Activated T-helper 1 cell treated with anti-CD3 and anti-CD28 coated beads, Interleukin-12 subunit alpha, Interleukin-12 subunit beta, Interleukin-2, Interleukin-4 antibody, amounts not matched to agents 30 ng/mL and 10 ng/mL and 1 ng/mL, durations not matched to agents 14 hours and 24 hours and 36 hours (primary cell): ENCODE measurements around the gene SIAH1. TPM values are rescaled to one million over a fixed set of nuclear protein-coding genes. Genes with fewer than 3 reads are reported as not detected.
"Not testable (repeated sequence)": the region's sequence is repeated elsewhere in the genome, so short reads cannot be mapped to it uniquely, and the experiment has no call there.

Experiments used
- DNase-seq: peaks from one replicate; pipeline ENCODE4 v3.0.0; 2021; ENCODE audit warnings: low spot score
- H3K27ac Mint-ChIP-seq: one replicate; pipeline ENCODE4 v1.8.0; 2021; ENCODE audit warnings: mild to moderate bottlenecking, mixed read lengths
- H3K27me3 Mint-ChIP-seq: one replicate; pipeline ENCODE4 v1.8.0; 2022; ENCODE audit warnings: mild to moderate bottlenecking, moderate library complexity, mixed read lengths; ENCODE audit not compliant: insufficient read depth
- H3K36me3 Mint-ChIP-seq: one replicate; pipeline ENCODE4 v1.8.0; 2021; ENCODE audit warnings: low read depth, mixed read lengths
- H3K4me1 Mint-ChIP-seq: one replicate; pipeline ENCODE4 v1.8.0; 2021; ENCODE audit warnings: low read depth, mixed read lengths
- H3K4me3 Mint-ChIP-seq: one replicate; pipeline ENCODE4 v1.8.0; 2021; ENCODE audit warnings: mild to moderate bottlenecking, moderate library complexity, mixed read lengths
- H3K9me3 Mint-ChIP-seq: one replicate; pipeline ENCODE4 v1.8.0; 2021; ENCODE audit warnings: mixed read lengths
- intact Hi-C: fragments of 100-400 bp; cut with micrococcal nuclease; formaldehyde crosslinking; loops from one replicate; pipeline ENCODE4 v1.15.1; 2024
- total RNA-seq: library from RNA; stranded (reverse); gene quantifications from 2 replicates; pipeline ENCODE4 v1.2.3, GENCODE V29; 2022

The SIAH1 gene
- total RNA-seq = 15.6 and 16.8 TPM in 2 replicates

- H3K4me3 Mint-ChIP-seq = peak within 1 kb of the TSS; percentile 97
- intact Hi-C loops = loop anchor here (1.0 to 10.0 kb wide), 5 partner anchors 33 to 1555 kb away; partner anchors contain the start of genes C16orf87 and DNAJA2
- H3K27ac Mint-ChIP-seq = peak within 1 kb of the TSS; percentile 95
- no peaks in the 10 kb centered on the region for H3K9me3 Mint-ChIP-seq
- peaks cover 3% of the 10 kb centered on the region for H3K27me3 Mint-ChIP-seq
- peaks cover 3% of the 10 kb centered on the region for H3K36me3 Mint-ChIP-seq
- peaks cover 29% of the 10 kb centered on the region for H3K4me1 Mint-ChIP-seq
- peak; percentile 85 for DNase-seq
These were observed at the start of gene SIAH1 for GRCh38 chr16:48385253-48386150. SIAH1 (minus strand) TSS chr16:48385413; CDS start chr16:48362428, 22,985 bp downstream.

- Mint-ChIP-seq H3K27me3 (peaks cover 15% of the 10 kb centered on the region), H3K27ac (no peak overlapping the region), H3K36me3 (no peaks in the 10 kb centered on the region), H3K4me3 (no peak overlapping the region), H3K4me1 (peaks cover 10% of the 10 kb centered on the region), H3K9me3 (no peaks in the 10 kb centered on the region)
- DNase-seq = no peak
- intact Hi-C loops = no loop called here
These were observed 49.6 kb upstream of the SIAH1 start for GRCh38 chr16:48434653-48435317.

GRCh38 chr16:48433850-48434530 lies 48.8 kb upstream of the SIAH1 start:
- H3K36me3 Mint-ChIP-seq = no peaks in the 10 kb centered on the region
- H3K4me3 Mint-ChIP-seq = no peak overlapping the region
- peaks cover 10% of the 10 kb centered on the region for H3K4me1 Mint-ChIP-seq
- H3K9me3 Mint-ChIP-seq = no peaks in the 10 kb centered on the region
- H3K27ac Mint-ChIP-seq = no peak overlapping the region
- intact Hi-C loops = no loop called here
- peaks cover 15% of the 10 kb centered on the region for H3K27me3 Mint-ChIP-seq
- DNase-seq = no peak

- H3K36me3 Mint-ChIP-seq = no peaks in the 10 kb centered on the region
- peaks cover 11% of the 10 kb centered on the region for H3K27me3 Mint-ChIP-seq
- no peak for DNase-seq
- H3K4me3 Mint-ChIP-seq = no peak overlapping the region
- peaks cover 10% of the 10 kb centered on the region for H3K4me1 Mint-ChIP-seq
- intact Hi-C loops = no loop called here
- no peak overlapping the region for H3K27ac Mint-ChIP-seq
- no peaks in the 10 kb centered on the region for H3K9me3 Mint-ChIP-seq
These were observed 48.1 kb upstream of the SIAH1 start for GRCh38 chr16:48433116-48433849.

GRCh38 chr16:48432136-48432535 lies 46.9 kb upstream of the SIAH1 start:
- no peak for DNase-seq
- no peaks in the 10 kb centered on the region for H3K9me3 Mint-ChIP-seq
- H3K27ac Mint-ChIP-seq = peak overlapping the region; percentile 11
- no peak overlapping the region for H3K4me3 Mint-ChIP-seq
- H3K4me1 Mint-ChIP-seq = peaks cover 10% of the 10 kb centered on the region
- H3K27me3 Mint-ChIP-seq = peaks cover 6% of the 10 kb centered on the region
- intact Hi-C loops = no loop called here
- no peaks in the 10 kb centered on the region for H3K36me3 Mint-ChIP-seq

- Mint-ChIP-seq H3K9me3 (no peaks in the 10 kb centered on the region), H3K4me1 (peaks cover 10% of the 10 kb centered on the region), H3K27ac (no peak overlapping the region), H3K36me3 (no peaks in the 10 kb centered on the region), H3K27me3 (peaks cover 2% of the 10 kb centered on the region), H3K4me3 (no peak overlapping the region)
- intact Hi-C loops = no loop called here
- no peak for DNase-seq
These were observed 45.7 kb upstream of the SIAH1 start for GRCh38 chr16:48430890-48431289.

- DNase-seq = no peak
- no peaks in the 10 kb centered on the region for H3K9me3 Mint-ChIP-seq
- no peak overlapping the region for H3K27ac Mint-ChIP-seq
- H3K36me3 Mint-ChIP-seq = no peaks in the 10 kb centered on the region
- no peak overlapping the region for H3K4me3 Mint-ChIP-seq
- no peaks in the 10 kb centered on the region for H3K4me1 Mint-ChIP-seq
- peaks cover 3% of the 10 kb centered on the region for H3K27me3 Mint-ChIP-seq
- intact Hi-C loops = no loop called here
These were observed 41.3 kb upstream of the SIAH1 start for GRCh38 chr16:48426244-48427141.

- Mint-ChIP-seq H3K27me3 (peaks cover 3% of the 10 kb centered on the region), H3K4me3 (no peak overlapping the region), H3K27ac (no peak overlapping the region), H3K36me3 (no peaks in the 10 kb centered on the region), H3K4me1 (no peaks in the 10 kb centered on the region), H3K9me3 (no peaks in the 10 kb centered on the region)
- intact Hi-C loops = no loop called here
- no peak for DNase-seq
These were observed 37.3 kb upstream of the SIAH1 start for GRCh38 chr16:48422537-48422936.

GRCh38 chr16:48421741-48422140 lies 36.5 kb upstream of the SIAH1 start:
- Mint-ChIP-seq H3K4me1 (no peaks in the 10 kb centered on the region), H3K27me3 (peaks cover 3% of the 10 kb centered on the region), H3K4me3 (no peak overlapping the region), H3K27ac (no peak overlapping the region), H3K36me3 (no peaks in the 10 kb centered on the region), H3K9me3 (no peaks in the 10 kb centered on the region)
- intact Hi-C loops = no loop called here
- no peak for DNase-seq

- intact Hi-C loops = no loop called here
- peaks cover 3% of the 10 kb centered on the region for H3K27me3 Mint-ChIP-seq
These were observed 35.2 kb upstream of the SIAH1 start for GRCh38 chr16:48420437-48420836.

GRCh38 chr16:48416617-48417016 lies 31.4 kb upstream of the SIAH1 start:
- H3K4me3 Mint-ChIP-seq, intact Hi-C loops, H3K4me1 Mint-ChIP-seq, DNase-seq, H3K36me3 Mint-ChIP-seq, H3K9me3 Mint-ChIP-seq, H3K27me3 Mint-ChIP-seq, H3K27ac Mint-ChIP-seq: not testable (repeated sequence)

More at GRCh38 chr16:48420437-48420836, 35.2 kb upstream of the SIAH1 start:
- DNase-seq = no peak
- Mint-ChIP-seq H3K9me3 (no peaks in the 10 kb centered on the region), H3K4me3 (no peak overlapping the region), H3K4me1 (no peaks in the 10 kb centered on the region), H3K27ac (no peak overlapping the region), H3K36me3 (no peaks in the 10 kb centered on the region)

- Mint-ChIP-seq H3K4me3 (no peak overlapping the region), H3K9me3 (no peaks in the 10 kb centered on the region), H3K4me1 (peaks cover 9% of the 10 kb centered on the region), H3K27me3 (peaks cover 9% of the 10 kb centered on the region), H3K27ac (peak overlapping the region; percentile 52), H3K36me3 (no peaks in the 10 kb centered on the region)
- intact Hi-C loops = no loop called here
- DNase-seq = no peak
These were observed 28.1 kb upstream of the SIAH1 start for GRCh38 chr16:48413272-48413671.
